Iris pigment epithelial cell (primary cell): Measurements from ENCODE around the gene RELN.
"Not testable (repeated sequence)": the region's sequence is repeated elsewhere in the genome, so short reads cannot be mapped to it uniquely, and the experiment has no call there.

Source experiments
- DNase-seq: peaks from one replicate; pipeline ENCODE4 v3.0.0-alpha.2; 2011; ENCODE audit warnings: low read depth

RELN gene

DNA sequence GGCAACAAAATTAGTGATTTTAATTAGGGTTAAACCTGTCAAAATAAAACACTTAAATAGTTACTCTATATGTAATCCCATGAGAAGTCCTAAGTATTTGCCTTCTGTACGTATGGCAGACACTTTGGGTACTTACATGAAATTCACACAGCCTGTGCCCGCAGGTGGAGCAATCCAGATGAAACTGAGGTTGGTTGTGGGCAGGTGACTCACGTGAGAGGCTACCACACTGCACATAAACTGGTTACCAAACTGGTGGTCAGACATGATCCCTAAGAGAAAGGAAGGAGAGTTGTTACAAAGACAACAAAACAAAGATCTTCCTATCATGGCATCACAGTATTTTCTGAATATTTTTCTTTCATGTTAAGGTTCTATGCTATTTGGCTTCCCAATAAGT lies 156.1 kb downstream of the RELN start:
- DNase-seq, result no peak

DNA sequence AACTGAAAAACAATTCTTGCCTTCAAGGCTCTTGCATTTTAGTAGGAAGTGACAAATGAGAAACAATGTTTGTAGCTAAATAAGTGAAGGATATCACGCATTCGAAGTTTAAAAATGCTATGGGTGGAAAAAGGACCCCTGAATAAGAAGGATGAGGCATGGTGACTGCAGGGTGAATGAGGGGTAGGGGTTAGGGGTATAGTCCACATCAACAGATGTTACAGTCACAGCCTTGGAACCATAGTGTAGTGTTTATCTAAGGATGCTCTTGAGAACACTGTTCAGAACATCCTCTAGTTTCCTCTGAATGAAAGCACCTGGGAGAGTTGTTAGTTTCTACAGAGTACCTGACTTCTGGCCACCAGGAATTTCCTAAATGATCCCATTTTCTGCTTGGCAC lies 157.0 kb downstream of the RELN start:
- DNase-seq, result no peak

DNA sequence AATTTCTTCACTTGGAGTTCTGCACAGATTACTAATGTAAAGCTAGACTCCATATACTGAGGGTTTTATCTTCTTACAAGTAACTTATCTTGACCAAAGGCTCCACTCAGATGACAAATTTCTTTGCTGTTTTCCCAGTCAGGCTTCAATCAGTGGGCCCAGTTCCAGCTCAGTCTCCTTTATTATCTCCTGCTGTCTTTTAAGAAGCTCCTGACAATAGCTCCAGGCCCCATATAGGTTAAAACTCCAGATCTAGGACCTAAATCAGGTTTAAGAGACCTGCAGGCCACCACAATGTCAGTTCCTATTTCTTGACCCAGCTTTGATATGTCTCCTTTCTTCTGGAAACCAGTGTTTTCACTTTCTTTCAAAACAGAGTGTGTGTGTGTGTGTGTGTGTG lies 165.2 kb downstream of the RELN start:
- DNase-seq, result no peak

DNA sequence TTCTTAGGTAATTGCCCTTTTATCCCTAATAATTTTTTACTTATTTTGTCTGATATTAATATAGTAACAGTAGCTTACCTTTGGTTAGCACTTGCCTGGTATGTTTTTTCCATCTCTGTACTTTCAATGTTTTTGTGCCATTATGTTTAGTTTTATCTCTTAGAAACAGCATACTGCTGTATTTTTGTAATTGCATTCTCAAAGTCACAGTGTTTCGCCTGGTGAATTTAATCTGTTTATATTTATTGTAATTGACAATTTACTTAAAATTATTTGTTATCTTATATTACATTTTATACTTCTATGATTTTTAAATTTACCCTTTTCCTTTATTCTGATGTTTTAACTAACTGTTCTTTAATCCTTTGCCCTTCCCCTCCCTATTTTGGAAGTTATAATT lies 166.4 kb downstream of the RELN start:
- DNase-seq, result no peak

DNA sequence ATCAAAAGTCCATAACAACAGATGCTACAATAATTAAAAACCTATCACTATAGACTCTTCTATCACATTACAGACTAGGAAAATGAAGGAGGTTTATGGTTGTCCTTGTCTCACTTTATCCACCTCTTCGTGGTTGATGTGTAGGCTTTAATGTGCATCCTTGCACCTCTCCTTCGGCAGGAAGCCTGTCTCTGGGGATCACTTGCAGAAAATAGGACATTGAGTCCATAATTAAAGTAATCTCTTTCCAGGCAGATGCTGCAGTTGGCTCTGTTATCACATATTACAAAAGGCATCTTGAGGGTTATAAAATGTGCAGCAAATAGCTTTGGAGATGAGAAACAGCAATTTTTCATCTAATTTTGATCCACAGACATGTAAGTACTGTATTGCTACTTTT lies 168.4 kb downstream of the RELN start:
- DNase-seq, result no peak

DNA sequence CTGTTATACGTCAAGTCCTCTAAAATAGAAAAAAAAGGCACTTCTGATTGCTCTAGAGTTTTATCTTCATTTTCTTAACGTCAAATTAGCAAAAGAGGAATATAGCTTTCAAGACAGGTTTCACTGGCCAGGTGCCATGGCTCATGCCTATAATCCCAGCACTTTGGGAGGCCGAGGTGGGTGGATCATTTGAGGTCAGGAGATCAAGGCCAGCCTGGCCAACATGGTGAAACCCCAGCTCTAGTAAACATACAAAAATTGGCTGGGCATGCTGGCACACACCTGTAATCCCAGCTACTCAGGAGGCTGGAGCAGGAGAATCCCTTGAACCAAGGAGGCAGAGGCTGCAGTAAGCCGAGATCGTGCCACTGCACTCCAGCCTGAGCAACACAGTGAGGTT lies 173.5 kb downstream of the RELN start:
- not testable (repeated sequence) for DNase-seq

DNA sequence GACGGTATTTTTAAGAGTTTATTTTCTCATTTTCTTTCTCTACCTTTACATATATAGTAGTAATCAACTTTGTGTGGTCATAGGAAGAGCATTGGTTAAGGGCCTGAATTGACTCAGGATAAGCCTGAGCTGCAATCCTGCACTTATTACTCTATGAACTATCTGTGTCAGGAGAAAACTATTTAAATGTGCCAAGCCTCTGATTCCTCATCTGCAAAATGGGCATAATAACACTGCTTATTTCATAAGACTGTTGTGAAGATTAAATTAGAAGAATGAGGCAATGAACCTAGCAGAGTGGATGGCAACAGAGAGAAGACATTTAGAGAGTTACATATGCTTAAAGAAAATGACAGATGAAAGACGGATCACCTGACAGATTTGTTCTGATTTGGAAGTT lies 175.5 kb downstream of the RELN start:
- DNase-seq, result no peak

DNA sequence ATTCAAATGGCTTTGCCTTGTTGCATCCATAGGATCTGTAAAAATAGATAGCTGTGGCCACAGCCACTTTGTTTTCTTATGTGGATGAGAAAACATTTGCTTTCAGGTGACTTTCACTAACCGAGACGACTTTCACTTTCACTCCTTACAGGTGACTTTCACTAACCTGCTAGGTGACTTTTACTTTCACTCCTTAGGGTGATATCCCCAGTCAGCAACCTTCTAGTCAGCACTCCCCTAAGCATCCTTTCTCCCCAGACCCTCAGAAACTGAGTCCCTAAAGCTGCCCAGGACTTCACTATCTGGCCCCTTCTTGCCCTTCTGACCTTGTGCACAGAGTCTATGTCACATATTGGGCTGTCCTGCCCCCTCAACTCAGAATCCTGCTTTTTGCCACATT lies 177.5 kb downstream of the RELN start:
- DNase-seq, result no peak

DNA sequence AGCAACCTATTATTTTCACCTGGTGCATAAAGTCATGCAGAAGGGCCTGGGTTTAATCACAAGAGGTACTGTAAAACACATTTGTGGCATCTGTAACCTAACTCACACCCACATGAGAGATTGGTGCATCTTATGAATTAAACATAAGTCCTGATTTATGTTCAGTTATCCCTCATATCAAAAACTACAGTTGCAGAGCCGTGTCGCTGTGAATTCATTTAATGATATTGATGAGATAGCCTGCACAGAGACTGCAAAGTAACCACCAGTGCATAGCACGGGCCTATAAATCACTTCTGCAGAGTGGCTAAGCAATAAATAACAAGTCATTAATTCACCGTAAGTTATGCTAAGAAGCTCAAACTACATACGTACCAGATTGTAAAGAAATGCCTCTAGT lies 178.2 kb downstream of the RELN start:
- no peak for DNase-seq

DNA sequence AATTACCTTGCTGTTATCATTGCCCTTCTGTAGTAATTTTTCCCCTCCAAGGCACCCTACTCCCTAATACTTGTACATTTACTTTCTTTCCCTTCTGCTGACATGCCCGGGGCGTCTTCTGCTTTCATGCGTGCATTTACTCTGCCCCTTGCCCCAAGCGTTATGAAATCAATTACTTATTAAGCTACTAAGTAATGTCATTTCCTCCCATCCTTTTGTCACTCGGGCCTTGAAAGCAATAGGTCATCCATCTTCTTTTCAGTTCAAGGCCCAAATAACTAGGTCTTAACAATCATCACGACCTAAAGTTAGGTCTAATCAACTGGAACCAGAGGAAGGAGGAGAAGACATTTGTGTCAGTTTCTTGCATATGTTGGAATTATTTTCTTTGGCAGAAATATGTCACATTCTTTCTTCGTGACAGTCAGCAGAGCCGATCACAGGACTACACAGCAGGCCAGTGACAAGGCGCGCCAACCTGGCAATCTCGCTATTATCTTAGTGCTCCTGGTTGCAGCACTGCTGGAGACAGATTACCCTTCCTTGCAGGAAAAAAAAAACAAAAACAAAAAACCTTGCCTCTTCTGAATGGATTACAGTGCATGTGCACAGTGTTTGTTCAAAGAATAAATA lies 179.2 kb downstream of the RELN start:
- no peak for DNase-seq

DNA sequence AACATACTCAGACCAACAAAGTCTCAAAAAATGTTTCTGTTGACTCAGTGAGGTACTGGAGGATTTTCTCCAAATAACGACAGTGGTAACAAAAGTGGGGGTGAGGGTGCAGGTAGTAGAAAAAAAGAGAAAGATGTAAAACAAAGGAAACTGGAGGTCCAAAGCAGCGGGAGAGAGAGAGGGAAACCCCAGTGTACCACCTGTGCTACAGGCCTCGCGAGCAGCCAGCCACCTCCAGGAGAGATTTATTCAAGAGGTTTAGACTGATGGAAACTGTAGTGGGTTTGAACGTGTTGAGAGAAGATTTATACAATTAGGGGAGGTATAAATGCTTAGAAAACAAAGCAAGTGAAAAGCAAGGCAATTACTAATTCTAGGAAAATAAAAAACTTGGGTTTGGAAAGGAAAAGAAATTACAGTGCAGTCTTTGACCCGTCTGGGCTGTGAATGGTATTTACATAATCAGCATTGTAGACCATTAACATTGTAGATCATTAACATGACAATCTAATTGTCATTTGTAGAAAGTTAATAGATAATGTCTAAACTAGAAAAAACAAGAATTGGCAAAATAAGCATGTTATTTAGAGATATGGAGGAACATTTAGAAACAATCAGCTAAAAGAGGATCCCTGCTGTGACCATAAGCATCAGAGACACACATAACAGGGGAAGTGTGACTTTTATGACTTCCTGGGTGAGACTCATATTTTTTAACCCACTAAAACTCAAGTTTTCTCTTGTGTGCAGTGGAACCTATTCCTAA lies 180.0 kb downstream of the RELN start:
- DNase-seq, result no peak

DNA sequence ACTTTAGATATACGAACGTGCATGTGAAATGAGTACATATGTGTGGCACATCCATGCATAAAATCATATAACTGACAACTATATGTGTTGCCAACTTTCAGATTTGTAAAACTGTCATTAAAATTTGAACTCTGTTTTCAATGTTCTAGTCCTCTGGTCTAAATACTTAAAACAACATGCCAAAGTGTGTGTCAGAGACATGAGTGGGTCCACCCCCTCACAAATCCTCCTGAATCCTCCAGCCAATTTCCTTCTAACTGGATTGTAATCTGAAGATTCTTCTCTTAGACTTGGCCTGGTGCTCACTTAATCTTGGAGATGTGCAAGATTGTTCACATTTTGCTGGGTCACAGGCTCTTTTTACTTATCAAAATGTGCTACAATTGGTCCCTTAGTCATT lies 184.1 kb downstream of the RELN start:
- DNase-seq, result peak; percentile 7

DNA sequence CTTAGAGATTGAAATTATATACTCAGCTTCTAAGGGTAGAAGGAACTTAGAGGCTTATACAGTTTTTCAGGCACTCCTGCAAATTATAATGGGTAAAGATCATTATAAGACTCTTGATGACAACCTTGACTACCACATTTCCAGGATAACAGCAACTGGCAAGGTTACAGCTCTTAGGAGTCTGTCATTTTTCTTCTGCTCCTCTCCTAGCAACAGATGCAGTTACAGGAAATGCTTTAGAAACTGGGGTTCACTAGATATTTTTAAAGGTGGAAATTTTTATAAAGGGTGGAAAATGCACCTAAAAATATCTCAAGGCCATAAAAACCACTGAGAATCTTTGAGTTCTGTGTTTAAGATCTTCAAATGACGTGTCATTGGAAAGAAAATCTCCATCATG lies 185.8 kb downstream of the RELN start:
- DNase-seq, result no peak

DNA sequence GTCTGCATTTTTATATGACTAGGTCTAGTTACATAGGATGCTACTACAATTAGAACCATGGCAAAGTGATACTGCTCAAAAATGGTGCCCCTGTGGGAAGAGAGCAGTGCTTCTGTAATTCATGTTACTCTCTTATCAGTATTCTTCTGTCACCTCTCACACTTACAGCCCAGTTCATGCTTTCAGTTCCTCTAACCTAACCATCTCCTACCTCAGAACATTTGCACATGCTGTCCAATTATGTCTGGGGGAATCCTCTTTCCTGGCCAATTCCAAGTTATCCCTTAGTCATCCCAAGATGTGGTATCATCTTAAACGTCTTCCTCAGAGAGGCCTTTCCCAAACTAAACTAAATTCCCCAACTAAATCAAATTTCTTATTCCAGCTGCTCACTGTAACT lies 190.2 kb downstream of the RELN start:
- no peak for DNase-seq

DNA sequence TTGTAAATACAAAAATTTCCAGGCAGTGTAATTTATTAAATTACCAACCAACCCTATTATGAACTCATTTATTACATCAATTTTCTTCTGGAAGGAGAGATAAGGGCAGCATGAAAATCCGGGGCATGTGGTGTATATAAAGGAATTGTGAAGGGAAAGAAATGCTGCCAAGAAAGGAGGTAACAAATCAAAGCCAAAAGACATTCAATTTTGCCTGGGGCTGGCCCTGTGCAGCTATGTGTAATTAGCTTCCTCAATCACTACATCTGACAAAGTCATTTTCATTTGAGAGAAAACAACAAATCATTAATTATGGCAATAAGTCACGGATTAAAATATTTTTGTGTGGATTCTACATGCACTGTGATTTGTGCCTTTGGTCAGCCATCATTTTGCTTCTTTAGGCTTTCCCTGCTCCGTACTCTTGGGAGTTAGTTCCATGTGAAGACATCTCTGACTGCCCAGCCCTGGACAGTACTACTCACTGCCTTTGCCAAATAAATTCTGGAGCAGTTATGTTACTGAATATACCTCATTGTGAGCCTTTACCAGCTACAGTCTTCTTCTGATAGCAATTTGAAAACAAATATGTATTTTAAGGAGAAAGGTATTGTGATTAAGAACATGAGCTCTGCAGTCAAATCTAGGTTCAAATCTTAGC lies 191.7 kb downstream of the RELN start:
- DNase-seq, result no peak

DNA sequence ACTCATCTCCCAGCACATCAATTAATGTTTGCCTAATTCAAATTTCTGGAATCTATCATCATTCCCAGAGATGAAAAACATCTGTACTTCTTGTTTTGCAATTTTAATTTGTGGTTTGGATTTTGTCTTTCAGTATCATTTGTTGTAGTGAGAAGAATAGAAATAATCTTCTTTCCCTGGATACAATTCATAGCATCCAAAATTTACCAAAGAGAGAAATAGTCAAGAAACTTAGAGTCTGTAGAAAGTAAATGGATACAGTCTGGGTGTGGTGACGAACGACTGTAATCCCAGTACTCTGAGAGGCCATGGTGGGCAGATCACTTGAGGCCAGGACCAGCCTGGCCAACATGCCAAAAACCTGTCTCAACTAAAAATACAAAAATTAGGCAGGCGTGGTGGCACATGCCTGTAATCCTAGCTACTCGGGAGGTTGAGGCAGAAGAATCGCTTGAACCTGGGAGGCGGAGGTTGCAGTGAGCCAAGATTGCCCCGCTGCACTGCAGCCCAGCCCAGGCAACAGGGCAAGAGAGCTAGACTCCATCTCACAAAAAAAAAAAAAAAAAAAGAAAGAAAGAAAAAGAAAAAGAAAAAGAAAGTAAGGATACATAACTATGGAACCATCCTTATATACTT lies 193.0 kb downstream of the RELN start:
- no peak for DNase-seq

DNA sequence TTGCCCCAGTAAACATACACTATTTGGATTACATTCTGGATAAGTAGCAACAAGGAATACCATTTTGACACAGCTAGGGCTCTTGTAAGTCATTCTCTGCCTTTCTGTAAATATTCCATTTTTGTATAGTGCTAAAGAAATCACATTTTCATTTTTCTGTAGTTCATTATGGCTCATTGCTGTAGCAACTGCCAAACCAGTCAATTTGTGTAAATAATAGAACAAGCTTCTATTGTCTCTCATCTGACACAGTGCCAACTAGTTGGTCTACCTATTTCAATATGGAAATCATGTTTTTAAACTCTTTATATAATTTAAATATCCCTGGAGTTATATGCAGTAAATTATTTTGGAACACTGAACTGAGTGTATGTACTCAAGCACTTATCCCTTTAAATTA lies 193.7 kb downstream of the RELN start:
- no peak for DNase-seq

DNA sequence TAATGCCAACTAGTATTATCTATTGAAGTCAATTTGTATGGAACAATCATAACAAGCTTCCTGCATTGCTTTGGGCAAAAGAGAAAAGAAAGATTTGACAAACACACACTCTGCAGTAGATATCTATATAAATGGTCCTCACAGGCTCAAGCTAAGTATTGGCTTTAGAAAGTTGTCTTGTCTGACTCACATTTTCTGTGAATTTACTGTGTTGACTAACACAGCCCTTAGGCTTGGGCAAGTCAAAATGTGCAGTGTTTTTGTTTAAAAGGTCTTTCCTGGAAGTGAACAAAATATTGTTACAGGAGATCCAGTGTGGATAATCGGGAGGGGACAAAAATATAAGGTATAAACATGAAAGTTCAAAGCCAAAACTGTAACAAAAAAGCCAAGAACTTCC lies 194.4 kb downstream of the RELN start:
- no peak for DNase-seq

DNA sequence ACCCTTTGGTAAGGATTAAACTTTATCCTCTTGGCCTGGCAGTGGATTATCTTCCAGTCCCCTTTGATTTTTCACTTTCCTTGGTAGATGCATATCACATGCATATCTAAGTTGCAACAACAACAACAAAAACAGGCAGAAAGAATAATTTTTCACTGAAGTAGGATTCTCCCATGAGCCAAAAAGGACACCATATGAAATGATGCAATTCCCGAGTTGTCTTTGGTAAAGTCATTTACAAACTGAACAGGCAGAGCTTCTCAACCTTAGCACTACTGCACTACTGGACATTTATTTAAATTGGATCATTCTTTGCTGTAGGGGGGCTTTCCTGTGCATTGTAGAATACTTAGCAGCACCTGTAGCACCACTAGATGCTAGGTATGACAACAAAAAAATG lies 195.0 kb downstream of the RELN start:
- DNase-seq, result no peak

DNA sequence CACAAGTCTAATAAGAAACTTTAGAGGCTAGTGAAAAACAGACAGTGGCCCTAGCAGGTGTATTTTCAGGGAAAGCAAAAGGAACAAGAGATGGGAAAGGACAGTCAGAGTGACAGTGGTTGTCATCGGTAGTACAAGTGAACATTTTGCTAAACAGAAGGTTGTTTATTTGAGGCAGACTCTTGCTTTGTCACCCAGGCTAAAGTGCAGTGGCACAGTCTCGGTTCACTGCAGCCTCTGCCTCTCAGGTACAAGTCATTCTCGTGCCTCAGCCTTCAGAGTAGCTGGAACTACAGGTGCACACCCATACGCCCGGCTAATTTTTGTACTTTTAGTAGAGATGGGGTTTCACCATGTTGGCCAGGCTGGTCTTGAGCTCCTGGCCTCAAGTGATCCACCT lies 195.8 kb downstream of the RELN start:
- no peak for DNase-seq

DNA sequence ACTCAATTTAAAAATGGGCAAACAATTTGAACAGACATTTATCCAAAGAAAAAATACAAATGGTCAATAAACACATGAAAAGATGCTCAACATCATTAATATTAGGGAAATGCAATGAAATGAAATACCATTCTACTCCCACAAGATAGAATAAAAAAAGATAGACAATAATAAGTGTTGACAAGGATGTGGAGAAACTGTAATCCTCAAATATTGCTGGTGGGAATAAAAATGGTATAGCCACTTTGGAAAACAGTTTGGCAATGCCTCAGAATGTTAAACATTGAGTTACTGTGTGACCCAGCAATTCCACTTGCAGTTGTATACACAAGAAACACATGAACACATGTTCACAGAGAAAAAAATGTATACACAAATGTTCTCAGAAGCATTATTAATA lies 197.6 kb downstream of the RELN start:
- DNase-seq, result no peak

DNA sequence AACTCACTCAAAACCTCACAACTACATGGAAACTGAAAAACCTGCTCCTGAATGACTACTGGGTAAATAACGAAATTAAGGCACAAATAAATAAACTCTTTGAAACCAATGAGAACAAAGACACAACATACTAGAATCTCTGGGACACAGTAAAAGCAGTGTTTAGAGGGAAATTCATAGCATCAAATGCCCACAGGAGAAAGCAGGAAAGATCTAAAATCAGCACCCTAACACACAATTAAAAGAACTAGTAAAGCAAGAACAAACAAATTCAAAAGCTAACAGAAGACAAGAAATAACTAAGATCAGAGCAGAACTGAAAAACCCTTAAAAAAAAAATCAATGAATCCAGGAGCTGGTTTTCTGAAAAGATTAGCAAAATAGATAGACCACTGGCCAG lies 202.4 kb downstream of the RELN start:
- DNase-seq, result not testable (repeated sequence)

DNA sequence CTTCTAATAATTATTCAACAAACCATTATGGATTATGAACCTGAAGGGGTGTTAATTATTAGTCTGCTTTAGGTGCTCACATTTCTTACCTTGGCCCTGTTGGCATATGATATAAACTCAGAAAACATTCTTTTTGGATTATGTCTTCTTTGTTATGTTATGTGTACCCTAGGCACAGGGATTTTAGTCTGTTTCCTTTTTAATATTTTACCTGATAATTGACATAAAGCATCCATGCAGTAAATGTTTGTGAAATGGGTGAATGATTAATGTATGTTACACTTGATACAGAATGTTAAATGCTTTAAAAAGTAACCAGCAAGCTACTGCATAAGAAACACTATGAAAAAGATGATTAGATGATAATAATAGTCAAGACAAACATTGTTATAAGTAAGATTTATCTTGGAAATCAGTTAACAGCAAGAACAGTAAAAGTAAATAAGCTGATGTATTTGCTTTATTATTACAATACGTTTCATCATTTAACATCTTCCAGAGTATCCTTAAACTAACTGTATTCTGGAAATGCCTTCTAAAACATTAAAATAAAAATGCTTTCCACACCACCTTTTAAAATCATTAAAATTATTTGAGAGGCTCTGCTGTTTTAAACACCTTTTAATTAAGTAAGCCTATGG lies 204.7 kb downstream of the RELN start:
- no peak for DNase-seq
